ENCODE measurements around the gene EPHB1.

EPHB1 gene

GRCh38 chr3:134810052-134810435 lies 15.0 kb downstream of the EPHB1 start:
- no peak for DNase-seq

- no peak for DNase-seq
These were observed 15.8 kb downstream of the EPHB1 start for GRCh38 chr3:134810850-134811249.

- no peak for DNase-seq
These were observed 18.6 kb downstream of the EPHB1 start for GRCh38 chr3:134813618-134814017.

GRCh38 chr3:134815519-134815918 lies 20.5 kb downstream of the EPHB1 start:
- DNase-seq, result no peak

- no peak for DNase-seq
These were observed 21.6 kb downstream of the EPHB1 start for GRCh38 chr3:134816623-134817022.

GRCh38 chr3:134817297-134817696 lies 22.2 kb downstream of the EPHB1 start:
- DNase-seq, result no peak

- DNase-seq, result no peak
These were observed 25.9 kb downstream of the EPHB1 start for GRCh38 chr3:134820994-134821393.

GRCh38 chr3:134822090-134822489 lies 27.0 kb downstream of the EPHB1 start:
- DNase-seq, result no peak

- no peak for DNase-seq
These were observed 28.6 kb downstream of the EPHB1 start for GRCh38 chr3:134823679-134824078.

- DNase-seq, result no peak
These were observed 29.7 kb downstream of the EPHB1 start for GRCh38 chr3:134824791-134825190.

- DNase-seq, result no peak
These were observed 32.2 kb downstream of the EPHB1 start for GRCh38 chr3:134827213-134827612.

- no peak for DNase-seq
These were observed 34.7 kb downstream of the EPHB1 start for GRCh38 chr3:134829721-134830120.

GRCh38 chr3:134832585-134832984 lies 37.5 kb downstream of the EPHB1 start:
- no peak for DNase-seq

GRCh38 chr3:134833453-134834163 lies 38.5 kb downstream of the EPHB1 start:
- DNase-seq, result no peak

- DNase-seq, result no peak
These were observed 41.9 kb downstream of the EPHB1 start for GRCh38 chr3:134836921-134837320.

- DNase-seq, result no peak
These were observed 43.5 kb downstream of the EPHB1 start for GRCh38 chr3:134838599-134838998.

- no peak for DNase-seq
These were observed 44.4 kb downstream of the EPHB1 start for GRCh38 chr3:134839422-134839821.

GRCh38 chr3:134839990-134840389 lies 44.9 kb downstream of the EPHB1 start:
- DNase-seq, result no peak

- no peak for DNase-seq
These were observed 45.4 kb downstream of the EPHB1 start for GRCh38 chr3:134840459-134840858.

- no peak for DNase-seq
These were observed 51.0 kb downstream of the EPHB1 start for GRCh38 chr3:134846084-134846483.

GRCh38 chr3:134846911-134847317 lies 51.9 kb downstream of the EPHB1 start:
- DNase-seq, result no peak

- no peak for DNase-seq
These were observed 52.3 kb downstream of the EPHB1 start for GRCh38 chr3:134847349-134847748.

GRCh38 chr3:134849561-134849960 lies 54.5 kb downstream of the EPHB1 start:
- DNase-seq, result no peak

GRCh38 chr3:134850761-134851160 lies 55.7 kb downstream of the EPHB1 start:
- DNase-seq, result no peak

GRCh38 chr3:134852132-134852531 lies 57.1 kb downstream of the EPHB1 start:
- no peak for DNase-seq

Measured in activated gamma-delta T cell treated with Interleukin-2 at 50 U/mL for 16 hours (primary cell).